Spleen (tissue), 7 donors: ENCODE results near the gene AR.

Experiments
- CTCF ChIP-seq, 11 experiments: fragments of 200-600 bp in 7 of 11; fragments of 450-650 bp in 4 of 11; sonication (generic) in 4 of 11; IDR thresholded peaks in 8 of 11; conservative IDR thresholded peaks in 3 of 11; 1 replicate in 7 of 11; 2 replicates in 4 of 11; pipeline versions ENCODE4 v1.4.0 to v1.8.0; 2016 to 2021; ENCODE audit warnings: antibody characterized with exemption in 11 of 11, inconsistent platforms in 4 of 11, mild to moderate bottlenecking in 1 of 11
- POLR2A ChIP-seq, 3 donors: fragments of 450-650 bp; IDR thresholded peaks; one replicate each; pipeline ENCODE4 v1.5.1; 2017; ENCODE audit warnings: antibody characterized with exemption in 3 of 3, mild to moderate bottlenecking in 1 of 3
- POLR2AphosphoS5 ChIP-seq, 3 donors: sonication (generic); formaldehyde crosslinking; IDR thresholded peaks; one replicate each; pipeline ENCODE4 v1.5.1; 2017; ENCODE audit warnings: antibody characterized with exemption in 3 of 3
- donor health status: DM: no; HTN: no; CAD: no; lungs with moderate emphysema.
- donor health status: DM: no; HTN: no; CAD: no.
- donor health status: DM: no; HTN: no; CAD: no.

DNA sequence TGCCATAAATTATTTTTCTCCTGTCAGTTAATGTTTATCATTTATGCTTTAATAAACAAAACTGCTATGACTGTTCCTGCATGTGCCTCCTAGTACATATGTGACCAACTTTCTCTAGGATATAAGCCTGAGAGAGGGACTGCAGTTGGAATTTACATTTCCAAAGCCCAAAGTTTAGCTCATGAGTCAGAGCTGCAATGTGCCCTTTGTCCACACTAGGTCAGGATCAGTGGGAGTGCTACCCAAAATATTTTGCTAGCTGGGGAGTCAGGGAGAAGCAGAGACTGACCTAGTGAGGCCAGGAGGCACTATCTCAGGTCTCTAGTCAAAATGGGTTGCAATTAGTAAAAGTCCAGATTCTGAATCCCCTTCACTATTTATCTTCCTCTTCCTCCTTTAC lies 92.7 kb downstream of the AR start:
- TF ChIP-seq CTCF (IDR thresholded peaks at IDR 0.05 in 8 of 11, conservative IDR thresholded peaks at IDR 0.05 in 3 of 11): no peak
- TF ChIP-seq POLR2A (IDR thresholded peaks at IDR 0.05): no peak
- no peak for TF ChIP-seq POLR2AphosphoS5 (IDR thresholded peaks at IDR 0.05)
